Suppressor macrophage treated with lipopolysaccharide for 1 hour (primary cell): Measurements from ENCODE around the gene SPRR2E.
"Not testable (repeated sequence)": the region's sequence is repeated elsewhere in the genome, so short reads cannot be mapped to it uniquely, and the experiment has no call there.

Source experiments
- DNase-seq, 3 donors: peaks; one replicate each; pipeline ENCODE4 v3.0.0-alpha.2; 2020 to 2022

SPRR2E gene

DNA sequence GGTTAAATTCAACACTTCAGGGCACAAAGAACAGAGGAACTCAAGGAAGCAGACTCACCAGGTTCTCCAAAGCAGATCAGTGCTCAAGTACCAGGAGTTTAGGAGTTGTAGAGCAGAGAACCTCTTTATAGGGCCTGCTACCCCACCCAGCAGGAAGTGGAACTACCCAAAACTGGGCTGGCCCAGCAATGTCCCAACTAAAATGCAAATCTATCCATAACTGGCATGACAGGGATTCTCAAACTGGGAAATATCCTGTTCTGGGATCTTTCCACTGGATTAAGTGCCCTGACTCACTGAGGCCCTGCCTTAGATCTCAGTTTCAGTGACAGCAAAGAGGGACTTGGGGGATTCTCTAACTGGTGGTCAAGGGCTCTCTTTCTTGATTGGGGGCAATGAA lies at the start of gene SPRR2E:
Gene SPRR2E, minus strand, starts transcription at position 101 of the 400 bp plus-strand sequence. CDS start 775 bp downstream, outside the sequence.
- no peak for DNase-seq

GRCh38 chr1:153141377-153141776 lies 47.1 kb upstream of the SPRR2E start:
- no peak for DNase-seq

DNA sequence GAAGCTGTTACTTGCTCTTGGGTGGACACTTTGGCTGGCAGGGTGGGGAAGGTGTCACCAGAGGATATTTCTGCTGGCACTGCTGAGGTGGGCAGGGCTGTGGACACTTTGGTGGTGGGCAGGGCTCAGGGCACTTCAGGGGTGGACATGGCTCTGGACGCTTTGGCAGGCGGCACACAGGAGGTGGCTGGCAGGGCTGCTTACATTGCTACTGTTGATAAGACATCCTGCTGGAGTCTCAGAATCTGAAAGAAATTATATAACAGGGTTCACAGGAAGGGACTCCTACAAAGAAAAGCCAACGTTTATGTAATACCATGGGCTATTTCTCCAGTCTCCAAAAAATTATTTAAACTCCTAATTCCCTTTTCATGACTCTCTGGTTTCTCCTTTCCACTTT lies 46.2 kb upstream of the SPRR2E start:
- no peak for DNase-seq

DNA sequence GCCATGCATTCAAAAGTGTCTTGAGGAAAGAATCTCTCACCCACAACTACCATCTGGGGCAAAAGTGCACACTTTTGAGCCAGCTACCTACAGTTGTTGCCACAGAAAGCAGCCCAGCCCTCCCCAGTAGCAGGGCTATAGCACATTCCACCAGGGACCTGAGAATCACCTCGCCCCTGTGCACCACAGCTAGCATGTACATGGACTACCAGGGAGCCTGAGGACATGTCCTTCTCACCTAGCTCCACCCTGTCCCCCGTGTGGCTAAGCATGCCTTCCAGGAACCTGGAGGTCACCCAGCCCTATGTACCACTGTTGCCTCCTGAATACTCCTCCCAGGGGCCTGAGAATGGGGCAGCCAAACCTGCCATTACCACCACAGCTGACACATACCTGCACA lies 39.4 kb upstream of the SPRR2E start:
- no peak for DNase-seq

DNA sequence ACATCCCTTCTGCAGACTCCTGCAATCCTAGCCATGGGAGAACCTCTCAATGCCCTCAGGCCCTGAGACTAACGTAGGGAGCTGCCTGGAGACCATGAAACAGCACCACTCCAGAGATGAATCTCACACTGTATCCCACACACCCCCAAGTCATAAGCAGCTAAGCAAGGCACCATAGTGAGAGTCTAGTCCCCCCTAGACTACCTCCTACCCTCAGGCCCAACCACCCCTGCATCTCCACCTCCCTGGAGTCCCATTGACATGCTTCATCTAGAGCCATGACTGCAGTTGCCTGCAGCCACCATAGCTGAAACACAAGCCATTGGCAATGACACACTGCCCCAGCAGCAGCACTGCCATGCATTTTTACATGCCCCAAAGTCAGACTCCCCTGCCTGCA lies 38.9 kb upstream of the SPRR2E start:
- no peak for DNase-seq

GRCh38 chr1:153128688-153129087 lies 34.4 kb upstream of the SPRR2E start:
- DNase-seq: not testable (repeated sequence)

DNA sequence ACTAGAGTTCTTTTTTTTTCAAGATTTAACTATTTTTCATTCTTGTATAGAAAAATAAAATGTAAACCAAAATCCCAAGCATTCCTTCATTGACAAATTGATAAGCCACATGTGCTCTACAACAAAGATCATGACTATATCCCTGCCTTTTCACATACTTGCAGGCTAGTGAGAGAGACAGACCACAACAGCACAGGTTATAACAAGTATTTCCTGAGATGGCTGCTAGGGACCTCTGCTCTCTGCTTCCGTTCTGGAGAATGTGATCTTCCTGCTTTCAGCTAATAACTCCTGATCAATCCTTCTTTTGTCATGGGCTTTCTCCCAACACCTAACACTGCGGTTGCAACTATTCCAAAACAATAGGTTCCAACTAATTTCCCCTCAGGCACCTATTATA lies 33.0 kb upstream of the SPRR2E start:
- no peak for DNase-seq

DNA sequence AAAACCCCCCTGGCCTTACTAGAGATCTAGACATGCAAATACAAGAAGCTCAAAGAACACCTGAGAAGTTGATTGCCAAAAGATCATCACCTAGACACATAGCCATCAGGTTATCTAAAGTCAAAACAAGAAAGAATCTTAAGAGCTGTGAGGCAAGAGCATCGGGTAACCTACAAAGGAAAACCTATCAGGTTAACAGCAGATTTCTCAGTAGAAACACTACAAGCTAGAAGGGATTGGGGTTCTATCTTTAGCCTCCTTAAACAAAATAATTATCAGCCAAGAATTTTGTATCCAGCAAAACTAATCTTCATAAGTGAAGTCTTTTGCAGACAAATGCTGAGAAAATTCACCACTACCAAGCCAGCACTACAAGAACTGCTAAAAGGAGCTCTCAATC lies 31.2 kb upstream of the SPRR2E start:
- DNase-seq: no peak

- DNase-seq: not testable (repeated sequence)
Observed at GRCh38 chr1:153123793-153124192, 29.5 kb upstream of the SPRR2E start.

DNA sequence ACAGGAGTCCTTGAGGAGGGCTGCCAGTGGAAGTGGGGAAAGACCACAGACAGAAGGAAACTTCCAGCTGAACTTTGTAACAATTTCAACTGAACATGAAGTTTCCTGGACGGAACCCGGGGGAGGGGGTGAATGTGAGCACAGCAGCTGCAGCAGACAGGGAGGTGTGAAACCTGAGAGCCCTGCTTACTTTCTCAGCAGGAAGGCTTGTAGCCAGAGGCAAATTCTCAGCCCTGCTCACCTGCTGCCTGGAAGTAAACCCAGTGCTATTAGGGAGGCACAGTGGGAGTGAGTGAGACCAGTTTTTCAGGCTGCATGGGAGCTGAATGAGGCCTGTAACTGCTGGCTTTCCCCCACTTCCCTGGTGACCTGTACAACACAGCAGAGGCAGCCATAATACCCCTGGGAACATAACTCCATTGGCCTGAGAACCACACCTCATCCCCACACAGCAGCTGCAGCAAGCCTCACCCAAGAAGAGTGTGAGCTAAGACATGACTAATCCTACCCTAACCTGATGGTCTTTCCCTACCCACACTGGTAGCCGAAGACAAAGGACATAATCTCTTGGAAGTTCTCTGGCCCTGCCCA lies 28.6 kb upstream of the SPRR2E start:
- no peak for DNase-seq

DNA sequence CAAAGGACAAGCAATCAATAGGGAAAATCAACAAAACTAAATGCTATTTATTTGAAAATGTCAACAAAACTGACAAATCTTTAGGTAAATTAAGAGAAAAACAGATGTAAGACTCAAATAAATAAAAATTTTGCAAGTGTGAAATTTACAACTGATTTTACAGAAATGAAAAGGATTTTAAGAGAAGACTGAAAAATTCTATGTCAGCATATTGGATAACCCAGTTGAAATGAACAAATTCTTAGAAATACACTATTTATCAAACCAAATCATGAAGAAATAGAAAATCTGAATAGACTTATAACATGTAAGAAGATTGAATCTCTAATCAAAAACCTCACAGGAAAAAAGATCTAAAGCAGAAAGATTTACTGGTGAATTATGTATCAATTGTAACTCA lies 26.6 kb upstream of the SPRR2E start:
- no peak for DNase-seq

DNA sequence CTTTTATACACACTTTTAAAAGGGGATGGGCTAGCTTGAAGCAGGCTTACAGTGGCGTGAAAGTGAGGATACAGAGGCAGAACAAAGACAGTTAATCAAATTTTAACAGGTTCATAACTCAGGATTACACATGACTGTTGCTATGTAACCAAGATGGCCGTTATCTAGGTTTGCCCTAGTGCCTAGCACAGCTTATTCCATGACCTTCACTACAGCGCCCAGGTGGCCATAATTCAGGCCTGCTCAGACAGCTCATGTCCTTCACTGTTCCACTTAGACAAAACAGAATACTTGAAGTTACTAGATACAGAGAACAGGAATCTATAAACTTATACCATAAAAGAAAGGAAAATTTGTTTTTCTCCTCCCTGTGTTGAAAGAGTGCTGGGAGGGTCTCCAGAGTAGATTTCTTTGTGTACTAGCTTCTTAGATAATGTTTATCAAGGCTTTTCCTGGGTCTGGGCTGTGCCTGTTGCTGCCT lies 25.2 kb upstream of the SPRR2E start:
- DNase-seq: no peak

- DNase-seq: not testable (repeated sequence)
Observed at GRCh38 chr1:153115264-153115663, 20.9 kb upstream of the SPRR2E start.

GRCh38 chr1:153113416-153113815 lies 19.1 kb upstream of the SPRR2E start, which contains the start of gene SPRR2F:
TSS of gene SPRR2F (minus strand) at chr1:153113516. CDS start at chr1:153112733, 783 bp downstream.
- DNase-seq: no peak

DNA sequence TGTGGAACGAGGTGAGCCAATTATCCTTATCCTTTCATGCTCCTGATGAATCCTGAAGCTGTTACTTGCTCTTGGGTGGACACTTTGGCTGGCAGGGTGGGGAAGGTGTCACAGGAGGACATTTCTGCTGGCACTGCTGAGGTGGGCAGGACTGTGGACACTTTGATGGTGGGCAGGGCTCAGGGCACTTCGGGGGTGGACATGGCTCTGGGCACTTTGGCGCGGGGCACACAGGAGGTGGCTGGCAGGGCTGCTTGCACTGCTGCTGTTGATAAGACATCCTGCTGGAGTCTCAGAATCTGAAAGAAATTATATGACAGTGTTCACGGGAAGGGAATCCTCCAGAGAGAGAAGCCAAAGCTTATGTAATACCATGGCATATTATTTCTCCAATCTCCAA lies 18.1 kb upstream of the SPRR2E start:
- DNase-seq: not testable (repeated sequence)

GRCh38 chr1:153100245-153100644 lies 5.9 kb upstream of the SPRR2E start:
- no peak for DNase-seq

- DNase-seq: no peak
Observed at GRCh38 chr1:153099461-153100045, 5.2 kb upstream of the SPRR2E start.

- no peak for DNase-seq
Observed at GRCh38 chr1:153095764-153096163, 1.4 kb upstream of the SPRR2E start.

- no peak for DNase-seq
Observed at GRCh38 chr1:153087652-153088051, 6.7 kb downstream of the SPRR2E start.

DNA sequence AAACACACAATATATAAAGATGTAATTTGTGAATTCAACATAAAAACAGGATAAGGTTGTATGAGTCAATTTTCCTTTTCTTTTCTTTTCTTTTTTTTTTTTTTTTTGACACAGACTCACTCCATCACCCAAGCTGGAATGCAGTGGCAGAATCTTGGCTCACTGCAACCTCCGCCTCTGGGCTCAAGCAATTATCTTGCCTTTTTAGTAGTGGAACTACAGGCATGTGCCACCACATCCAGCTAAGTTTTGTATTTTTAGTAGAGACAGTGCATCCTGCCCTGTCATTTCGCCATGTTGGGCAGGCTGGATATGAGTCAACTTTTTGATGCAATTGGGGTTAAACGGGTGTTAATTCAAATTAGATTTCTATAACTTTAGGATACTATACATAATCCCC lies 12.6 kb downstream of the SPRR2E start:
- DNase-seq: no peak

DNA sequence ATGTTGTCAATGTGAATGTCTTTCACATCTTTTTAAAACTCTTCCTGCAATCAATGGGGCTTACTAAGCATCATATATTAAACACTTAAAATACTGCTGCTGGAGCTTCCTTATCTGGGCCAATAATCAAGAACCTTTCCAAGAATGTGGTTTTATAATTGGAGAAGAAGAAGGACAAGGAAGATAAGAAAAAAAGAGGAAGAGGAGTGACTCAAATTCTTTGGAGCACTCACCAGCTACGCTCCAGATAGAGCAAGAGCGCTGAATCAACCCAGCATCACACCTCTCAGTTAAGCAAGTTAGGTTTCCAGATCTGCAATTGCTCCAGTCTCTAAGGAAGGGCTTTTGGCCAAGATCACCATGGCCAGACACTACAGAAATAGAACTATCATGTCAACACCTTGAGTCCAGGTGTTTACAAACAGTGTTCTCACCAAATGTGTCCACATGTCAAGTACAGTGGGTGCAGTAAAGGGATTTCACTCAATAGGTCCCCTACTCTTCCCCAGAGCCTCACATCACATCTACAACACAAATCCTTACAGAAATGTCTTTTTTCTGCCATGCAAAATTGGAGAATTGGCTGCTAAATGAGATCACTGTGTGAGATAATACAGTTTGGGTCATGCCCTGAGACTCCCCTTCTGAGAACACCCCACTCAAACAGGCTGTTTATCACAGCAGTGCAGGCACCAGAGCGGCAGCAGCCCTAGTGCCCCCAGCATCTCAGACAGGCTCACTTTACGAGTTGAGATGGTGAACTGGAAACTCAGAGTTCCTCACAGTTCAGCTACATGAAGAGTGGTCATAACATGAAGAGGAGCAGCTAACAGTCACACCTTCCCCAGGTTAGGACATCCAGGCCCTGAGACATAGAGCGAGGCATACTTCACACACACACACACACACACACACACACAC lies 21.3 kb downstream of the SPRR2E start:
- no peak for DNase-seq

- DNase-seq: no peak
Observed at GRCh38 chr1:153071511-153071910, 22.8 kb downstream of the SPRR2E start, which contains the start of gene SPRR2B. TSS of gene SPRR2B (minus strand) at chr1:153071611. CDS start at chr1:153070839, 772 bp downstream.

DNA sequence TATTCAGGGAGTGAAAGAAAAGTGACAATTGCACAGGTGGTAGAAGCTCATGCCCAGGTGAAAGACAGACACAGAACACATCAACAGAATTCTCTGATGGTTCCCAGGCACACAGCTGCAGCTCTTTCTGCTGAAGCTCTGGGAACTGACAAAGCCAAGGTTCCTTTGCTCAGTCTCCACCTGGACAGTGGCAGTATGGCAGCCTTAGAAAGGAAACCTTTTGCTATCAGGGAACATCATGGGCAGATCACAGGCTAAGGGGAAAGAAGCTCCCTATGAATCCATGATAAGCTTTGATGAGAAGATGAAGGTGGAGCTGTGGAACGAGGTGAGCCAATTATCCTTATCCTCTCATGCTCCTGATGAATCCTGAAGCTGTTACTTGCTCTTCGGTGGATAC lies 24.1 kb downstream of the SPRR2E start:
- DNase-seq: no peak
